Astrocyte (in vitro differentiated cells and primary cell): Measurements from ENCODE around the gene SUPT7L.

Experiments
- EZH2 ChIP-seq: IDR thresholded peaks from 2 replicates; pipeline ENCODE4 v1.6.1; 2012; ENCODE audit warnings: mild to moderate bottlenecking, low read length, inconsistent platforms; ENCODE audit not compliant: insufficient read depth
- TF ChIP-seq, protein P1 (sequence below): IDR thresholded peaks from 2 replicates; pipeline ENCODE4 v1.5.1; 2011; ENCODE audit warnings: low read depth, mild to moderate bottlenecking, inconsistent platforms, low read length, moderate library complexity; ENCODE audit not compliant: insufficient read depth

DNA sequence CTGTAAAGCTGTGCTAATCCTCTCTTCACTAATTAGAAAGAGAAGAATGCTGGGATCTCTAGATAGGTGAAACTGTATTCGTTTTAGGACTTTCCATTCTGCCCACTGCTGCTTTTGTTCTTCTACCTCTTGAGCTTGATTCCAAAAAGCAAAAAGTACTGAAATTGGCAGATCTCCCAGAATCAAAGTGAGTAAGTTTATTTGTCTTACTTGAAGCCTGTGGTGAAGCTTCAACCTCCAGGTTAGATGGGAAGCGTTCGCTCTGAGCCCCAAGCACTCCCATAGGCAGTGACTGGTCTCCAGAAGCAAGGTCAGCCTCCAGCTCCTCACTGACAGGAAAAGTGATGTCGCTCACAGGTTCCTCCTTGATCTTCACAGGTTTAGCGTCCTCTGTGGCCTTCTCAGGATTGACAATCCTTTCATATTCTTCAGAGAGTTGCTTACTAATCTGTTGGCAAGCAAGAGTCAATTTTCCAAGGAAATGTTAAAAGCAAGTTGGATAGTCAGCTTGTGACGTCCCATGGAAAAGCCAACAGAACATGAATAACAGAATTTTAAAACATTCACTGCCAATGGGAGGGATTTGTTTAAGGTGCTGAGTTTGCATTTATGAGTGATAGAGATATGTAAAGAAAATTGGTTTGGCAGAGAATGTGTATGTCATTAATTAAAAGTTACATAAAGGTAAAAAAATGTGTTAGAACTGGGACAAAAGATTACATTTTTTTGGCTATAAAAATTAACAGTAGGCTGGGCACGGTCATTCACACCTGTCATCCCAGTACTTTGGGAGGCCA lies 8.1 kb downstream of the SUPT7L start:
- TF ChIP-seq EZH2, result no peak
- TF ChIP-seq, protein P1, sequence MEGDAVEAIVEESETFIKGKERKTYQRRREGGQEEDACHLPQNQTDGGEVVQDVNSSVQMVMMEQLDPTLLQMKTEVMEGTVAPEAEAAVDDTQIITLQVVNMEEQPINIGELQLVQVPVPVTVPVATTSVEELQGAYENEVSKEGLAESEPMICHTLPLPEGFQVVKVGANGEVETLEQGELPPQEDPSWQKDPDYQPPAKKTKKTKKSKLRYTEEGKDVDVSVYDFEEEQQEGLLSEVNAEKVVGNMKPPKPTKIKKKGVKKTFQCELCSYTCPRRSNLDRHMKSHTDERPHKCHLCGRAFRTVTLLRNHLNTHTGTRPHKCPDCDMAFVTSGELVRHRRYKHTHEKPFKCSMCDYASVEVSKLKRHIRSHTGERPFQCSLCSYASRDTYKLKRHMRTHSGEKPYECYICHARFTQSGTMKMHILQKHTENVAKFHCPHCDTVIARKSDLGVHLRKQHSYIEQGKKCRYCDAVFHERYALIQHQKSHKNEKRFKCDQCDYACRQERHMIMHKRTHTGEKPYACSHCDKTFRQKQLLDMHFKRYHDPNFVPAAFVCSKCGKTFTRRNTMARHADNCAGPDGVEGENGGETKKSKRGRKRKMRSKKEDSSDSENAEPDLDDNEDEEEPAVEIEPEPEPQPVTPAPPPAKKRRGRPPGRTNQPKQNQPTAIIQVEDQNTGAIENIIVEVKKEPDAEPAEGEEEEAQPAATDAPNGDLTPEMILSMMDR, result peak; percentile 7
